ENCODE data around the gene TTC39B. TPM values are rescaled to one million over a fixed set of nuclear protein-coding genes. Genes with fewer than 3 reads are reported as not detected.

Gene TTC39B
- total RNA-seq, 4 donors from 2014 or later, result 3.4 to 11.2 (median 4.3) TPM

- TF ChIP-seq, protein P1, sequence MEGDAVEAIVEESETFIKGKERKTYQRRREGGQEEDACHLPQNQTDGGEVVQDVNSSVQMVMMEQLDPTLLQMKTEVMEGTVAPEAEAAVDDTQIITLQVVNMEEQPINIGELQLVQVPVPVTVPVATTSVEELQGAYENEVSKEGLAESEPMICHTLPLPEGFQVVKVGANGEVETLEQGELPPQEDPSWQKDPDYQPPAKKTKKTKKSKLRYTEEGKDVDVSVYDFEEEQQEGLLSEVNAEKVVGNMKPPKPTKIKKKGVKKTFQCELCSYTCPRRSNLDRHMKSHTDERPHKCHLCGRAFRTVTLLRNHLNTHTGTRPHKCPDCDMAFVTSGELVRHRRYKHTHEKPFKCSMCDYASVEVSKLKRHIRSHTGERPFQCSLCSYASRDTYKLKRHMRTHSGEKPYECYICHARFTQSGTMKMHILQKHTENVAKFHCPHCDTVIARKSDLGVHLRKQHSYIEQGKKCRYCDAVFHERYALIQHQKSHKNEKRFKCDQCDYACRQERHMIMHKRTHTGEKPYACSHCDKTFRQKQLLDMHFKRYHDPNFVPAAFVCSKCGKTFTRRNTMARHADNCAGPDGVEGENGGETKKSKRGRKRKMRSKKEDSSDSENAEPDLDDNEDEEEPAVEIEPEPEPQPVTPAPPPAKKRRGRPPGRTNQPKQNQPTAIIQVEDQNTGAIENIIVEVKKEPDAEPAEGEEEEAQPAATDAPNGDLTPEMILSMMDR (IDR thresholded peaks at IDR 0.05; ENCODE audit: low read depth), result no peak
These were observed 44.4 kb downstream of the TTC39B start for GRCh38 chr9:15262581-15262980.

- TF ChIP-seq, protein P1 (IDR thresholded peaks at IDR 0.05; ENCODE audit: low read depth), result no peak
These were observed 50.6 kb downstream of the TTC39B start for GRCh38 chr9:15256426-15256825.

DNA sequence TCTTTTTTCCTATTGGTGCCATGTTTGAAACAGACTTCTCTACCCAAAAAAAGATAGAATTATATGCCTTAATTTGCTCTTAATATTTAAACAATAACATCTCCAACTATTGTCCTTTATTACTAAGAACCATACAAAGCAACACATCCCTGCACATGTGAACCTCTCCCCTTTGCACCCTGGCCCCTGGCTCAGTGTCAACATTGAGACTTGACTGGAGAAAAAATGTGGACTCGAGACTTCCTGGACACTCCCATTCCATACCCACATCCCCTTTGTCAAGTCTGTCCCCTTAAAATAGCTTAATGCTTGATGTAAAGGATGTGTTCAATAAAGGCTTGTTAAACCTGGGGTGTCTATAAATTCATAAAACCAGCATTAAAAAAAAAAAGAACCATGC lies 53.2 kb downstream of the TTC39B start:
- TF ChIP-seq, protein P1 (IDR thresholded peaks at IDR 0.05; ENCODE audit: low read depth), result no peak

GRCh38 chr9:15253197-15253596 lies 53.8 kb downstream of the TTC39B start:
- TF ChIP-seq, protein P1 (IDR thresholded peaks at IDR 0.05; ENCODE audit: low read depth), result no peak

DNA sequence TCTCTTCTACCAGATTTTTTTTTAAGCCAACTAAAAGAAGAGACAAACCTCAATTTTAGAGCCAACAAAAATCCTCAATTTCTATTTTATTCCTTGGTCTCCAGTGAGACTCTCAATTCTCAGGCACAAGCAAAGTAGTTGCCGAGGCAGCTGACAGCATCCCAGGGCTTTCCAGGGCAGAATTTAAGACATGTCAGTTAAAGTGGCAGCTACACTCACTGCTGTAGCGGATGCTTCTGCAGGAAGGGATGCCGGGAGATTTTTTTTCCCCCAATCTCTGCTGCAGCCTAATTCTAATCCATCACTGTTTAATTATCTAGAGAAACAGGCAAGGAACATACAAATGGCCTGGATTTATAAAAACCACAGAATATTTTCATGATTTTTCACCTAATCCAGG lies 57.0 kb downstream of the TTC39B start:
- TF ChIP-seq, protein P1 (IDR thresholded peaks at IDR 0.05; ENCODE audit: low read depth), result no peak

- TF ChIP-seq, protein P1 (IDR thresholded peaks at IDR 0.05; ENCODE audit: low read depth), result no peak
These were observed 57.8 kb downstream of the TTC39B start for GRCh38 chr9:15249042-15249818.

- TF ChIP-seq, protein P1 (IDR thresholded peaks at IDR 0.05; ENCODE audit: low read depth), result no peak
These were observed 58.4 kb downstream of the TTC39B start for GRCh38 chr9:15248621-15249020.

All from subcutaneous adipose tissue (tissue), 4 donors.